Lower lobe of right lung (tissue), 2 donors: ENCODE results near the gene KLK15. TPM values are rescaled to one million over a fixed set of nuclear protein-coding genes. Genes with fewer than 3 reads are reported as not detected.

Source experiments
- ATAC-seq, 2 donors: fragments of 200-7000 bp; cut with Tn5 transposase; one replicate each; pipeline ENCODE4 v1.9.1; 2020 to 2022; ENCODE audit warnings: mild to moderate bottlenecking in 2 of 2, moderate library complexity in 2 of 2
- DNase-seq: peaks from one replicate; pipeline ENCODE4 v3.0.0-alpha.2; 2020
- H3K27ac ChIP-seq: fragments of 200-600 bp; one replicate; pipeline ENCODE4 v1.8.0; 2022
- H3K27me3 ChIP-seq: fragments of 200-600 bp; one replicate; pipeline ENCODE4 v1.8.0; 2022; ENCODE audit warnings: low read depth
- H3K36me3 ChIP-seq: fragments of 200-600 bp; one replicate; pipeline ENCODE4 v1.8.0; 2022; ENCODE audit warnings: mild to moderate bottlenecking
- H3K4me1 ChIP-seq: fragments of 200-600 bp; one replicate; pipeline ENCODE4 v1.8.0; 2022
- H3K4me3 ChIP-seq: fragments of 200-600 bp; one replicate; pipeline ENCODE4 v1.8.0; 2022; ENCODE audit warnings: mild to moderate bottlenecking
- H3K9me3 ChIP-seq: fragments of 200-600 bp; one replicate; pipeline ENCODE4 v1.8.0; 2022
- intact Hi-C: fragments of 100-400 bp; cut with DNase I; formaldehyde crosslinking; loops from one replicate; pipeline ENCODE4 v1.11.0; 2022
- total RNA-seq: library from RNA; stranded (reverse); fragmentation: NEBNext Ultra II Directional; extraction: Animal tissue kit (Norgen Biotek cat#: 25700); gene quantifications from one replicate; pipeline ENCODE4 v1.2.1, GENCODE V29; 2021
- TF ChIP-seq, protein P1 (sequence below): fragments of 200-600 bp; IDR thresholded peaks from one replicate; pipeline ENCODE4 v1.8.0; 2022; ENCODE audit warnings: antibody characterized with exemption, mild to moderate bottlenecking
- donor health status: DM: no; HTN: yes; CAD: no; lungs with severe emphysema.

KLK15 gene
- total RNA-seq, 1 donor from 2014 or later: not detected

DNA sequence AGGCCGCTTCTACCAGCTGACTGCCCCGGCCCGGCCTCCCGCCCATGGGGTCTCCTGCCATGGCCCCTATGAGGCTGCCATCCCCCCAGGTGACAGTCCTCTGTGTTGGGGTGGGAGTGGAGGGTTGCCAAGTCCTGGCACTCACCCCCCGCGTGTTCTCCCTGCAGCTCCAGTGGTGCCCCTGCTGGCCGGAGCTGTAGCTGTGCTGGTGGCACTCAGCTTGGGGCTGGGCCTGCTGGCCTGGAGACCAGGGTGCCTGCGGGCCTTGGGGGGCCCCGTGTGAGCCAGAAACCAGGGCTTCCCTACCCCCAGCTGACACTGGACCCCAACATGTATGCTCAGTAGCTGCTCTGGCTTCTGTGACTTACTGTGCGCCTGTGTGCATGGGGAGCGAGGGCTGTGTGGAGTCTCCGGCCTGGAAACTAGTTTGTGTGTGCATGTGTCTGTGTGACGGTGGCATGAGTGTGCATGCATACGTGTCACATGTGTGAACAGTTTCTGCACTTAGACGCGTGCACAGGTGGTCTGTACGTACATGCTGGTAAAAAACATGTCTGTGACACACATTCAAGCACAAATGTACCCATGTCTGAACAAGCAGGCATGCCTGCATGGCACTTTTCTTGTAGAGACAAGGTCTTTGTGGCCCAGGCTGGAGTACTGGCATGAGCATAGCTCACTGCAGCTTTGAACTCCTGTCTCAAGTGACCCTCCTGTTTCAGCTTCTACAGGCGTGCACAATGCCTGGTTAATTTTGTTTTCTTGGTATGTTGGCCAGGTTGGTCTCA lies 38.3 kb downstream of the KLK15 start:
- no peak overlapping the region for H3K4me3 ChIP-seq
- peaks cover 33% of the 10 kb centered on the region for H3K36me3 ChIP-seq
- TF ChIP-seq, protein P1, sequence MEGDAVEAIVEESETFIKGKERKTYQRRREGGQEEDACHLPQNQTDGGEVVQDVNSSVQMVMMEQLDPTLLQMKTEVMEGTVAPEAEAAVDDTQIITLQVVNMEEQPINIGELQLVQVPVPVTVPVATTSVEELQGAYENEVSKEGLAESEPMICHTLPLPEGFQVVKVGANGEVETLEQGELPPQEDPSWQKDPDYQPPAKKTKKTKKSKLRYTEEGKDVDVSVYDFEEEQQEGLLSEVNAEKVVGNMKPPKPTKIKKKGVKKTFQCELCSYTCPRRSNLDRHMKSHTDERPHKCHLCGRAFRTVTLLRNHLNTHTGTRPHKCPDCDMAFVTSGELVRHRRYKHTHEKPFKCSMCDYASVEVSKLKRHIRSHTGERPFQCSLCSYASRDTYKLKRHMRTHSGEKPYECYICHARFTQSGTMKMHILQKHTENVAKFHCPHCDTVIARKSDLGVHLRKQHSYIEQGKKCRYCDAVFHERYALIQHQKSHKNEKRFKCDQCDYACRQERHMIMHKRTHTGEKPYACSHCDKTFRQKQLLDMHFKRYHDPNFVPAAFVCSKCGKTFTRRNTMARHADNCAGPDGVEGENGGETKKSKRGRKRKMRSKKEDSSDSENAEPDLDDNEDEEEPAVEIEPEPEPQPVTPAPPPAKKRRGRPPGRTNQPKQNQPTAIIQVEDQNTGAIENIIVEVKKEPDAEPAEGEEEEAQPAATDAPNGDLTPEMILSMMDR: no peak
- H3K4me1 ChIP-seq: no peaks in the 10 kb centered on the region
- DNase-seq (no peak), ATAC-seq (no peak)
- no peaks in the 10 kb centered on the region for H3K9me3 ChIP-seq
- no peak overlapping the region for H3K27ac ChIP-seq
- H3K27me3 ChIP-seq: no peaks in the 10 kb centered on the region
- intact Hi-C loops: no loop called here

DNA sequence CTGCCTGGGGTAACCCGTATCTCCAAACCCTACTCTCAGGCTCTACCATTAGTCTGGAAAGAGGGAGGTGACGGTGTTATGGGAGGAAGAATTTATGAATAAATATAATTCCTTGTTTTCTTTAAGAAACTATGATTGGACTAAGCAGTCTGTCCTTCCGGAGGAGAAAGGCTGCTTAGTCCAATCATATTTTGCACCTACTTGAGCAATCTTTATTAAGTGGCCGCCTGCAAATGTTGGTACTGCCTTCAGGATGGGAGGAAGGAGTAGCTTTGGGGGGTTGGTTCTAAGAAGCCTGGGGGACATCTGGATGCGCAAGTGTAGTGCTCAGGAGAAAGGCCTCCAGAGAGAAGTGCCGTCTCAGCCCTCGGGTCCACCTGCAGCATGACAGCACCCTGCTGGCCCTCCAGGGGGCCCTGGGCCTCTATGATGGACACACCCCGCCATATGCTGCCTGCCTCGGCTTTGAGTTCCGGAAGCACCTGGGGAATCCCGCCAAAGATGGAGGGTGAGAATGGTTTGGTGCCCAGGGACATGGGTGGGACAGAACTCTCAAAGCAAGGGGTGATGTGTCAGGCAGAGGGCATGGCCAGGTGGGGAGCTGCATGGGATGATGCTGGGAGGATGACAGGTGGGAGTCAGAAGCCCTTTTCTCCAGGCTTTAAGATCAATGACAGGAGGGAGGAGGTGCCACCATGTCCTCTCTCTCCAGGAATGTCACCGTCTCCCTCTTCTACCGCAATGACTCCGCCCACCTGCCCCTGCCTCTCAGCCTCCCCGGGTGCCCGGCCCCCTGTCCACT lies 39.1 kb downstream of the KLK15 start:
- ATAC-seq (no peak), DNase-seq (no peak)
- H3K36me3 ChIP-seq: peaks cover 27% of the 10 kb centered on the region
- no peaks in the 10 kb centered on the region for H3K4me1 ChIP-seq
- intact Hi-C loops: no loop called here
- no peak overlapping the region for H3K4me3 ChIP-seq
- H3K27me3 ChIP-seq: no peaks in the 10 kb centered on the region
- TF ChIP-seq, protein P1: no peak
- H3K9me3 ChIP-seq: no peaks in the 10 kb centered on the region
- no peak overlapping the region for H3K27ac ChIP-seq

DNA sequence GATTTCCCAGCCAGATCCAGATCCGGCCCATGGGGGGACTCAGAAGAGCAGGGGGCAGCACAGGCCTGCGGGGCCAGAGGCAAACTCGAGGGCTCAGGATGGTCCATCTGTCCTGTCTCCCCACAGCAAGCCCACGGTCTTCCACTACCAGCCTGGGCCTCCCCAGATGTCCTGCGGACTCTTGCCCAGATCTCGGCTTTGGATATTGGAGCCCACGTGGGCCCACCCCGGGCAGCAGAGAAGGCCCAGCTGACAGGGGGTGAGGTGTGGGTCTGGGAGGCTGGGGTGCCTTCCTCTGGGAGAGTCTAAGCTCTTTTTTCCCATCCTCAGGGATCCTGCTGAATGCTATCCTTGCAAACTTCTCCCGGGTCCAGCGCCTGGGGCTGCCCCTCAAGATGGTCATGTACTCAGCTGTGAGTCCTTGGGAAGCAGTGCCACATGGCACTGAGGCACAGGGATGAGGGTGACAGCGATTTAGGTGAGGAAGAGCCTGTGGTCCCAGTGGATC lies 39.8 kb downstream of the KLK15 start:
- TF ChIP-seq, protein P1: no peak
- no peaks in the 10 kb centered on the region for H3K4me1 ChIP-seq
- intact Hi-C loops: no loop called here
- ATAC-seq (no peak), DNase-seq (no peak)
- H3K27me3 ChIP-seq: no peaks in the 10 kb centered on the region
- H3K36me3 ChIP-seq: peaks cover 21% of the 10 kb centered on the region
- H3K27ac ChIP-seq: no peak overlapping the region
- H3K4me3 ChIP-seq: no peak overlapping the region
- no peaks in the 10 kb centered on the region for H3K9me3 ChIP-seq

DNA sequence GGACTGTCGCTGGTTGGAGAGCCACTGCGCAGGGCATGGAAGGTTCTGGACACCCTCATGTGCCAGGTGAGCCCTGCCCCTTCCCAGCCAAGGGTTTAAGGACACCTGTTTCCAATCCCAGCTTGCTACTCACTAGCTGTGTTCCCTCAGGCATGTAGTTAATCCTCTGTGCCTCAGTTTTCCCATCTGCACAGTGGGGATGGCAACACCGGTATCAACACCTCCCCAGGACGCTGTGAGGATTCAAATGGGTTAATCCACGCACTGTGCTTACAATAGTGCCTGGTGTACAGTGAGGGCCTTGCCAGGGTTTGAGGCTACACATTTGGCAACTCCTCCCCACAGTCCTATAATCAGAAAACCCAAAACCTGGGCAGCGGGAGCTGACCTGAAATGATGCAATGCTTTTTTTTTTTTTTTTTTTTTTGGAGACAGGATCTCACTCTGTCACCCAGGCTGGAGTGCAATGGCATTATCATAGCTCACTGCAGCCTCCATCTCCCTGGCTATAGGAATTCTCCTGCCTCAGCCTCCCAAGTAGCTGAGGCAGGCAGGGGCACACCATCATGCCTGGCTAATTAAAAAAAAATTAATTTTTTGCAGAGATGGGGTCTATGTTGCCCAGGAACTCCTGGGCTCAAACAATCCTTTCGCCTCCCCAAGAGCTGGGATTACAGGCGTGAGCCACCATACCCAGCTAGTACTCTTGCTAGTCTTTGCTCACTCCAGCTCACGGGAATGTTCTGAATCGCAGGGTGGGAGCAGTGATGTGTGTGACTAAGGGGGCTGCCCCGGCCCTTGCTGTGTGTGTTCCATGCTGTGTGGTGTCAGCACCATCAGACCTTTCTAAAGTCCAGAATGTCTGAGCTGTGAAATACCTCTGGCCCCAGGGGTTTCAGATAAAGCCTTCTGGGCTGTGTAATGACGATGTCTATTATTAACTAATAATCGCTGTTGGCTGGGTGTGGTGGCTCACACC lies 40.8 kb downstream of the KLK15 start:
- no peaks in the 10 kb centered on the region for H3K27me3 ChIP-seq
- no peaks in the 10 kb centered on the region for H3K9me3 ChIP-seq
- H3K4me3 ChIP-seq: no peak overlapping the region
- H3K4me1 ChIP-seq: no peaks in the 10 kb centered on the region
- intact Hi-C loops: no loop called here
- no peak overlapping the region for H3K27ac ChIP-seq
- peaks cover 10% of the 10 kb centered on the region for H3K36me3 ChIP-seq
- TF ChIP-seq, protein P1: no peak
- DNase-seq: no peak
- ATAC-seq: no peak
